Left lung (tissue), 14 donors: ENCODE results near the gene CDK8. TPM values are rescaled to one million over a fixed set of nuclear protein-coding genes. Genes with fewer than 3 reads are reported as not detected.

Experiments
- ATAC-seq: fragments of 200-7000 bp; cut with Tn5 transposase; one replicate; pipeline ENCODE4 v1.9.1; 2020; ENCODE audit warnings: moderate library complexity
- DNase-seq, 4 donors: peaks; one replicate each; pipeline ENCODE4 v3.0.0-alpha.2; 2013 to 2020
- H3K27ac ChIP-seq, 2 donors: fragments of 200-600 bp; sonication (generic) in 1 of 2; one replicate each; pipeline versions ENCODE4 v1.5.0 to v1.8.0; 2020 to 2021
- H3K27me3 ChIP-seq, 2 donors: fragments of 200-600 bp; sonication (generic) in 1 of 2; one replicate each; pipeline versions ENCODE4 v1.5.0 to v1.8.0; 2020 to 2021
- H3K36me3 ChIP-seq, 2 donors: fragments of 200-600 bp; sonication (generic) in 1 of 2; one replicate each; pipeline versions ENCODE4 v1.5.0 to v1.8.0; 2020 to 2021
- H3K4me1 ChIP-seq, 2 donors: fragments of 200-600 bp; one replicate each; pipeline ENCODE4 v1.8.0; 2021
- H3K4me3 ChIP-seq, 2 donors: fragments of 200-600 bp; sonication (generic) in 1 of 2; one replicate each; pipeline versions ENCODE4 v1.5.0 to v1.8.0; 2020 to 2021; ENCODE audit warnings: mild to moderate bottlenecking in 1 of 2
- H3K9me3 ChIP-seq, 2 donors: fragments of 200-600 bp; sonication (generic) in 1 of 2; one replicate each; pipeline versions ENCODE4 v1.5.0 to v1.8.0; 2020 to 2021
- intact Hi-C, 2 donors: fragments of 100-400 bp; cut with DNase I; formaldehyde crosslinking; loops; one replicate each; pipeline versions ENCODE4 v1.11.2 to v1.14.2; 2022
- long read RNA-seq, 12 donors: library from polyadenylated mRNA in 2 of 12; unstranded in 2 of 12; transcript quantifications; one replicate each; pipeline ENCODE4 v2.0.0 and lab custom pipeline, GENCODE V29; 2019 to 2026
- polyA plus RNA-seq, 6 donors: library from polyadenylated mRNA; unstranded; fragments of 120-200 nt; gene quantifications; one replicate each; pipeline ENCODE4 v1.2.1, GENCODE V29; 2013; ENCODE audit not compliant: insufficient read length in 6 of 6
- total RNA-seq, 2 donors: library from RNA; stranded (reverse); fragmentation: NEBNext Ultra II Directional; extraction: Animal tissue kit (Norgen Biotek cat#: 25700); gene quantifications; one replicate each; pipeline ENCODE4 v1.2.1, GENCODE V29; 2021
- TF ChIP-seq, protein P1 (sequence below), 2 donors: fragments of 200-600 bp; sonication (generic) in 1 of 2; IDR thresholded peaks; one replicate each; pipeline versions ENCODE4 v1.5.0 to v1.8.0; 2021; ENCODE audit warnings: antibody characterized with exemption in 2 of 2
- donor health status: DM: no; HTN: yes; CAD: no.
- donor health status: DM: no; HTN: no; CAD: no.

CDK8 gene
- total RNA-seq (10 to 100 TPM; 10.1 to 12.4 TPM), polyA plus RNA-seq (10 to 100 TPM; 16.4 to 21.7 (median 19.8) TPM)
- long read RNA-seq, donor 1, partial matches to known transcripts, result 0 of 2 reads
- long read RNA-seq, donor 1, other reads (novel, unspliced or antisense), result 0 of 2 reads
- long read RNA-seq, donor 2, partial matches to known transcripts, result 0 of 3 reads
- long read RNA-seq, donor 2, other reads (novel, unspliced or antisense), result 0 of 3 reads
- long read RNA-seq, donor 3, partial matches to known transcripts, result 0 of 2 reads
- long read RNA-seq, donor 3, other reads (novel, unspliced or antisense), result 0 of 2 reads
- long read RNA-seq, donor 4, result 0 reads
- long read RNA-seq, donor 5, partial matches to known transcripts, result 0 of 1 reads
- long read RNA-seq, donor 5, other reads (novel, unspliced or antisense), result 0 of 1 reads
- long read RNA-seq, donor 6, partial matches to known transcripts, result 0 of 1 reads
- long read RNA-seq, donor 6, other reads (novel, unspliced or antisense), result 0 of 1 reads
- long read RNA-seq, donor 7, partial matches to known transcripts, result 0 of 1 reads
- long read RNA-seq, donor 7, other reads (novel, unspliced or antisense), result 0 of 1 reads
- long read RNA-seq, donor 8, transcript CDK8-201 (13 exons, 3,055 nt), result major isoform, 5 of 6 reads
- long read RNA-seq, donor 8, partial matches to known transcripts, result 0 of 6 reads
- long read RNA-seq, donor 8, other reads (novel, unspliced or antisense), result 0 of 6 reads
- long read RNA-seq, donor 9, result 0 reads
- long read RNA-seq, donor 10, result 0 reads
- long read RNA-seq, donor 11, partial matches to known transcripts, result 0 of 6 reads
- long read RNA-seq, donor 11, other reads (novel, unspliced or antisense), result 0 of 6 reads
- long read RNA-seq, donor 12, partial matches to known transcripts, result 0 of 2 reads
- long read RNA-seq, donor 12, other reads (novel, unspliced or antisense), result 0 of 2 reads

DNA sequence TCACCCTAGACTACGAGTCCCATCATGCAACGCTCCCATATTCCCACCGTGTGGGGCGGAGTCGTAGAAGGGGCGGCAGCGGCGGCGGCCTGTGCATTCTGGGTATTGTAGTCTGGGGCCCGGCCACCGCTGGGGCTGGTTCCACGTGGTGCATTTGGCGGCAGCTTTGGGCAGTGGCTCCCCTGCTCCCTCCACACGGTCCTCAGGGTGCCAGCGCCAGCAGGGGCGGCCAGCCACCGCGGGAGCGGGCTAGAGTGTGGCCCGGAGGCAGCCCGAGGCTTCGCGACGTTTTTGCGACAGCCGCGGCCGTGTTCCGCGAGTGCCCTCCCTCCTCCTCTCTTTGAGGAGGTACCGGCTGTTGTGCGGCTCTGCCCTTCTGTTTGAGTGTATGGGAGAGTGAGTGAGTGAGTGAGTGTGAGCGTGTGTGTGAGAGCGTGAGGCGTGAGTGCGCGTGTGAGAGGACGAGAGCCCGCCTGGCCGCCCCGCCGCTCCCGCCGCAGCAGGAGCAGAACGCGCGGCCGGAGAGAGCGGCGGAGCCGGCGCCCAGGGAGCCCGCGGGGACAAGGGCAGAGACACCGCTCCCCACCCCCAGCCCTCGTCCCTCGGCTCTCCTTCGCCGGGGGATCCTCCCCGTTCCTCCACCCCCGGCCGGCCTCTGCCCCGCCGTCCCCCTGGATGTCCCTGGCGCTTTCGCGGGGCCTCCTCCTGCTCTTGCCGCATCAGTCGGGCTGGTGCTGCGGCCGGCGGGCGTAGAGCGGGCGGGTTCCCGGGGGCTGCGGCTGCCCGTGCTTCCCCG, at the start of gene CDK8:
Gene CDK8 (plus strand): TSS at position 343 of the 796 bp plus-strand sequence. CDS start 513 bp downstream, outside the sequence.
- no peaks in the 10 kb centered on the region for H3K9me3 ChIP-seq
- intact Hi-C loops, result no loop called here
- H3K27ac ChIP-seq, result peak within 1 kb of the TSS; percentile 94 to 96
- TF ChIP-seq, protein P1, sequence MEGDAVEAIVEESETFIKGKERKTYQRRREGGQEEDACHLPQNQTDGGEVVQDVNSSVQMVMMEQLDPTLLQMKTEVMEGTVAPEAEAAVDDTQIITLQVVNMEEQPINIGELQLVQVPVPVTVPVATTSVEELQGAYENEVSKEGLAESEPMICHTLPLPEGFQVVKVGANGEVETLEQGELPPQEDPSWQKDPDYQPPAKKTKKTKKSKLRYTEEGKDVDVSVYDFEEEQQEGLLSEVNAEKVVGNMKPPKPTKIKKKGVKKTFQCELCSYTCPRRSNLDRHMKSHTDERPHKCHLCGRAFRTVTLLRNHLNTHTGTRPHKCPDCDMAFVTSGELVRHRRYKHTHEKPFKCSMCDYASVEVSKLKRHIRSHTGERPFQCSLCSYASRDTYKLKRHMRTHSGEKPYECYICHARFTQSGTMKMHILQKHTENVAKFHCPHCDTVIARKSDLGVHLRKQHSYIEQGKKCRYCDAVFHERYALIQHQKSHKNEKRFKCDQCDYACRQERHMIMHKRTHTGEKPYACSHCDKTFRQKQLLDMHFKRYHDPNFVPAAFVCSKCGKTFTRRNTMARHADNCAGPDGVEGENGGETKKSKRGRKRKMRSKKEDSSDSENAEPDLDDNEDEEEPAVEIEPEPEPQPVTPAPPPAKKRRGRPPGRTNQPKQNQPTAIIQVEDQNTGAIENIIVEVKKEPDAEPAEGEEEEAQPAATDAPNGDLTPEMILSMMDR (IDR thresholded peaks at IDR 0.05), result no peak
- no peaks in the 10 kb centered on the region for H3K36me3 ChIP-seq
- ATAC-seq, result peak; percentile 94
- peak; percentile 92 to 96 (median 94) for DNase-seq
- no peaks in the 10 kb centered on the region for H3K27me3 ChIP-seq
- H3K4me1 ChIP-seq, result peaks cover 17 to 28% of the 10 kb centered on the region in 2 donors
- peak within 1 kb of the TSS; percentile 90 to 94 for H3K4me3 ChIP-seq

DNA sequence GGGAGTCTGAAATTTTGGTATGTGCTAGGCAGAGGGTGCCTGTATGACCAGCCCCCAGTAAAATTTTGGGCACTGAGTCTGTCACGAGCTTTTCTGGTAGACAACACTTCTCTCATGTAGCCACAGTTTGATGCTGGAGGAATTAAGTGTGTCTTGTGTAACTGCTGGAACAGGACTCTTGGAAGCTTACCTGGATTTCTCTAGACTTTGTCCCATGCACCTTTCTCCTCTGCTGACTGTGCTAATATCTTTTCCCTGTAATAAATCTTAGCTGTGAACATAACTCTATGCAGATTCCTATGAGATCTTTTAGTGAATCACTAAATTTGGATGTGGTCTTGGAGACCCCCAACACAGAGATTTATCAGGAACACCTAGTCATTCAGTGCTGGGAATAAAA, 45.6 kb upstream of the CDK8 start:
- TF ChIP-seq, protein P1 (IDR thresholded peaks at IDR 0.05), result no peak
- DNase-seq, result no peak
- peaks cover 0 to 90% of the 10 kb centered on the region in 2 donors for H3K36me3 ChIP-seq
- no peaks in the 10 kb centered on the region for H3K9me3 ChIP-seq
- H3K27ac ChIP-seq, result no peak overlapping the region
- no peaks in the 10 kb centered on the region for H3K27me3 ChIP-seq
- no peaks in the 10 kb centered on the region for H3K4me1 ChIP-seq
- H3K4me3 ChIP-seq, result no peak overlapping the region
- intact Hi-C loops, result no loop called here
- ATAC-seq, result no peak

DNA sequence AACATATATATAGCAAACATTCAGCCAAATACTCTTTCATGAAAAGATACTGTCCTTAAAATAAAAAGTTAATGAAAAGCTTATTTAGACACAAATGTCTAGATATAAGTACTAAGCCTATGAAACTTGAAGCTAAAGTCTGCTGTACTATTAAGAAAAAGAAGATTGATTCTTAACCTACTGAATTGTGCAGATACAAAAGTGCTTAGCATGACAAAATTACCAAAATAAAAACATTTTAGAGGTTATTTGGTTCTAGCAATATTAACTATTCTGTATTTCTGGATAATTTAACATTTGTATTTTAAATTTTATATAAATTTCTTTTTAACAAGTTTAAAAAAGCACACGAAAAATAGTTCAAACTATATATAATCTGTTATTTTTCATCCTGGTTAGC, 40.6 kb upstream of the CDK8 start:
- Histone ChIP-seq H3K9me3 (no peaks in the 10 kb centered on the region), H3K4me3 (no peak overlapping the region), H3K27me3 (no peaks in the 10 kb centered on the region), H3K4me1 (peaks cover 0 to 2% of the 10 kb centered on the region in 2 donors), H3K36me3 (peaks cover 0 to 98% of the 10 kb centered on the region in 2 donors), H3K27ac (no peak overlapping the region)
- intact Hi-C loops, result no loop called here
- no peak for DNase-seq
- no peak for ATAC-seq
- TF ChIP-seq, protein P1 (IDR thresholded peaks at IDR 0.05), result no peak

DNA sequence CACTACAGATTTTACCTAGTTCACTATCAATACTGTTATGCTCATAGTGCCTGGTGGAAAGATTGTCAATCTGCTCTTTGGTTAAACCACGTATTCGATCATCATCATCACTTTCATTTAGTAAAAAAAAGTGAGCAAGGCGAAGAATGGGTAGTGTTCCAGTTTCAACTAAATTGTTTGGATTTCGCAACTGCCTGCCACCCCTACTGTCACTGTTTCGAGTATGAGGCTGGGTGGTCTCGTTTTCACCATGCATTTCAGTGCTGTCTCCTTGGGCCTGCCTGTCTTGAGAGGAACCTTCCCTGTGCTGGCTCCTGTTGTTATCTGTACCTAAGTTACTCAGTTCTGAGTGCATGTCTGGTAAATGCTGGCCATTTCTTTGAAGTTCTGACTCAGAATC, 39.9 kb upstream of the CDK8 start:
- DNase-seq (no peak), ATAC-seq (no peak)
- no peak overlapping the region for H3K4me3 ChIP-seq
- peaks cover 0 to 6% of the 10 kb centered on the region in 2 donors for H3K4me1 ChIP-seq
- TF ChIP-seq, protein P1 (IDR thresholded peaks at IDR 0.05), result no peak
- H3K27ac ChIP-seq, result no peak overlapping the region
- intact Hi-C loops, result no loop called here
- H3K27me3 ChIP-seq, result no peaks in the 10 kb centered on the region
- peaks cover 0 to 98% of the 10 kb centered on the region in 2 donors for H3K36me3 ChIP-seq
- no peaks in the 10 kb centered on the region for H3K9me3 ChIP-seq
